Effector CD8-positive, alpha-beta T cell (primary cell): Measurements from ENCODE around the gene ATM.
"Not testable (repeated sequence)": the region's sequence is repeated elsewhere in the genome, so short reads cannot be mapped to it uniquely, and the experiment has no call there.

Experiments
- DNase-seq: peaks from one replicate; lab custom pipeline; 2025; lab: John Stamatoyannopoulos, UW

The ATM gene

DNA sequence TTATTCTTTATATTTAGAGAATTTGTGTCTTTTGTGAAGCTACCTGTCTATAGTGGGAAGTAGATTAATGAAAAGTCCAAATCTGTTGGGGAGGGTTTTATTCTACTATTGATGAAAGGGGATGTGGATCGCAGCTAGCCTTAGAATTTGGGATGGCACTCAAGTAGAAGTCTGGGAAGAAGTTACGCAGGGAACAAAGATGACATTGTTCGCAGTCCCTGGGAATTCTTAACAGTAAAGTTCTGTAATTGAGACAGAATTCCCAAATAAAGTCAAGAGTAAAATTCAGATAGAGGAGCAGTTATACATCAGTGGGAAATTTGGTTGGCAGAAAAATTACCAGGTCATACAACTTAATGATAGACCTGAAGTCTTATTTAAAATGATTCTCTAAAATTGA is 64.1 kb downstream of the ATM start:
- no peak for DNase-seq

DNA sequence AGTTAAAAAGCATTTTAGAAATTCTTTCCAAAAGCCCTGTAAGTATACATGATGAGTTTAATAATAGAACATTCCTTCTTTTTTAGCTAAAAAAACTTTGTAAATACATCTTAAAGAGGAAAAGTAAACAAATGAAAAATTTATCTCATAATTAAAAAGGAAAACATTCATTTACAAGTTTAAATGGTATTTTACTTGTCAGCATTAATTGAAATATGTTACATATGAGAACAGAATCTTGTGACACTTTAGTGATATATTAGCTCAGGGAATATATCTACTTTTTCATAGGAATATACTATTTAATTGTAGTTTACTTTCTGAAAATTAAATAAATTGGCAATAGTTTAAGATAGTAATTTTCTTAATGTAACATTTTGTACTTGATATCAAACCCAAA is 66.2 kb downstream of the ATM start:
- not testable (repeated sequence) for DNase-seq

DNA sequence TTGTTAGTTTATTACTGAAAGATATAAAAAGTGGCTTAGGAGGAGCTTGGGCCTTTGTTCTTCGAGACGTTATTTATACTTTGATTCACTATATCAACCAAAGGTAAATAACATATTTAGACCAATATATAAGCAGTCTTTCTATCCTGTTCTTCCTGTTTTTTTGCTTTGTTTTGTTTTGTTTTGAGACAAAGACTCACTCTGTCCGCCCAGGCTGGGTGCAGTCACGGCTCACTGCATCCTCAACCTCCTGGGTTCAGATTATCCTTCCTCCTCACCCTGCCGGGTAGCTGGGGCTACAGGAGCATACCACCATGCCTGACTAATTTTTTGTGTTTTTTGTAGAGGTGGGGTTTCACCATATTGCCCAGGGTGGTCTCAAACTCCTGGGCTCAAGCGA is 66.8 kb downstream of the ATM start:
- DNase-seq = no peak

DNA sequence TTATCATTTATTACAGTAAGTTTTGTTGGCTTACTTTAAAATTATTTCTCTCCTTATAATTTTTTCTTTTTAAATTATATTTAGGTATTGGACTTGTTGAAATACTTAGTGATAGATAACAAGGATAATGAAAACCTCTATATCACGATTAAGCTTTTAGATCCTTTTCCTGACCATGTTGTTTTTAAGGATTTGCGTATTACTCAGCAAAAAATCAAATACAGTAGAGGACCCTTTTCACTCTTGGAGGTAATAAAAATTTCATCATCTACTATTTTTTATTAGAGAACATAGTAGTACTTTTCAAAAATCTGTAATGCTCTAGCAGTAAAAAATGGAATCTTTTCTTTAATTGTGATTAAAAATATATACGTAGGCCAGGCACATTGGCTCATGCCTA is 70.4 kb downstream of the ATM start:
- no peak for DNase-seq

DNA sequence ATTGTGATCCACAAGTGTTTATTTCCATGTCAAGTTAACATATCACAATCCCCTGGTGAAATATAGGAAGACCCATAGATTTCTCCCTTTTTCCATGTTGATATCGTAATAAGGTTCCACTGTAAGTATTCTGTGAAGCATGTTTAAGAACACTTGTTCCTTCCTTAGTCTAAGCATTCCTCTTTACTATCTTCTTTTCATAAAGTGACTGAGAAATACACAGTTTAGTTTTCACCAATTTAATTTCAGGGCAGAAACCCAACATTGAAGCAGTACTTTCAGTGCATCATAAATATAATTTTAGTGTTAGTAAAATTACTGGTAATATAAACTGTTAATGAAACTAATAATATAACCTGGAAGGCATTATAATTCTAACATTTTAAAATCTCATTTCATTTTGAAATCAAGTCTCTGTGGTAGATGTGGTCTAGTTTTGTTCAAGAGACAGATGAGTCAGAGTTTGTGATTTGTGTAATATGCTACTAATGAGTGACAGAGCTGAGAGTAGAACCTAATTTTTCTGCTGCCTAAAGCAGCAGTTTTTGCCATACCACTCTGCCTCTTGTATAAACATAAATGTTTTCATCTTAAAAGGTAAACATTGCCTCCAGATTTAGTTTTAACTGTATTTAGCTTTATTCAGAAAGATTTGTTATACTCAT is 79.4 kb downstream of the ATM start:
- DNase-seq = no peak

DNA sequence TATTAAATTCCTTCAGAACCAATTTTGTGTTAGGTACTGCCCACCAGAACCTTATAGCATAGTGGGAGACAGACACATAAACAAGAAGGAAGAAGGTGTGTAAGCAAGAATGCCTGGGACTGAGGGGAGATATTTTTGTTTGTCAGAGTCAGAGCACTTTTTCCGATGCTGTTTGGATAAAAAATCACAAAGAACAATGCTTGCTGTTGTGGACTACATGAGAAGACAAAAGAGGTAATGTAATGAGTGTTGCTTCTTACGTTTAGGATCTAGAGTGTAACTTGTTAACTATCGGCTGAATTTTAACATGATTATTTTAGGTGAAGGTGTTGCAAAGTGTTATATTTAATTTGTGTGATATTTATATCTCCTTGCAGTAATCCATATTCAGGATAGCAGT is 84.9 kb downstream of the ATM start:
- DNase-seq = no peak

DNA sequence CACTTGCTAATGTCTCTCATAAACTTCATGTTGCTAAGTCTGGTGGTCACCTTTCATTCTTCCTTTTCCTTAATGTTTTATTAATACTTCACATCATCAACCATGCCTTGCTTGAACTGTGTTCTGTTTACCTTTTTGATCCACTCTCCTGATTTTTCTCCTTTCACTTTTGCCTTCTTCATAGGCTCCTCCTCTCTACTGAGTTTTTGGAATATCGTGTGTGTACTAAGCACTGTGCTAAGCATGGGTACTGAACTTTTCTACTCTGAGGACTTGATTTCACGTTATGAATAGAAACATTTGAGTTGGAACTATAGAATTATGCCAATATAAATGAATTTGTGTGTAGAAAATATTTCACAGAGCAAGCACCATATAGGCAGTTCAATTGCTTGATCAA is 90.6 kb downstream of the ATM start:
- DNase-seq = no peak

DNA sequence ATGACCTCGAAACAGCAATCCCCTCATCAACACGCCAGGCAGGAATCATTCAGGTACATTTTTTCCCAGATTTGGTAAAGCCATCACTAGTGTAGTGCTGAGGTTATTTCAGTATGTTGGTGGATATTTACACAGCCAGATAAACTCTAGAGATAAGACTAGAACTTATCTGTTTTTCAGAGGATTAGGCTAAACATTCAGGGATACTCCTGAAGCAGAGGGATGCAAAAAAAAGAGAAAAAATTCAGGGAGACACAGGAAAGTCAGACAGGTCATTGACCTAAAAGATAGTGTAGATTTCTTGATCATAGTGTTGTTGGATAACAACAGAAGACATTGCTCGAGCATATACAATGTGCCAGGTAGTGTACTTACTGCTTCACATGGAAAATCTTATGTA is 93.2 kb downstream of the ATM start:
- DNase-seq = no peak

DNA sequence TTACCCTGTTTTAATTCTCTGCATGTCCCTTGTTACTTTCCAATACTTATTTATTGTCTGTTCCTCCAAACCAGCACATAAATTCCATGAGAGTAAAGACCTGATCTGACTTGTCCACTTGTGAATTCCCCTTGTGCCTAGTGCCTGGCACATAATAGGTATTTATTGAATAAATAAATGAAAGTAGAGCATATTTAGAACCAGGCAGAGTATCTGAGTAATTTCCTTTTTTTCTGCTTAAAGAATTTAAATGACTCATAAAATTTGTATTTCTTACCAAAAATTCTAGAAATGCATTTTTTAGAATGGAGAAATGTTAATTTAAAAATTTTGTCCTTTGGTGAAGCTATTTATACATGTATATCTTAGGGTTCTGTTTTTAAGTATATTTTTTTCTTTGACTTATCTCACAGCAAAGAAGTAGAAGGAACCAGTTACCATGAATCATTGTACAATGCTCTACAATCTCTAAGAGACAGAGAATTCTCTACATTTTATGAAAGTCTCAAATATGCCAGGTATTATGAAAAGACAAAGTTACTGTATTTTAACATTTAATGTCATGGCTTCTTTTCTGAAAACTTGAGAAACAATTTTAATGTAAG is 96.8 kb downstream of the ATM start:
- no peak for DNase-seq

DNA sequence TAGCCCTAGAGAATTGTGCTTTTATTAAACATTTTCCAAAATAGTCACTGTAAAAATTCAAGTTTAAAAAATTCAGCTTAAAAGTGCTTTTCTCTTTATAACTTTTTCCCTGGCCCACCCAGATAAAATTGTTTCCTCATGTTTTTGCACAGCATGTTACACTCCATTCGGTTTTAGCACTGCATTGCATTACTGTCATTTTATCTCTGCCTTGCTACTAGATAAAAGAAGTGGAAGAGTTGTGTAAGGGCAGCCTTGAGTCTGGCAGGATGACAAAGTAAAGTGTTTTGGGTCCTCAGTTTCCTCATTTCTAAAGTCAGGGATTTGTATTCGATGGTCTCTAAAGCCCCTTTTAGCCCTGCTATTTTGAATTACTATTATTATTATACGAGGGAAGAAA is 99.8 kb downstream of the ATM start:
- no peak for DNase-seq

DNA sequence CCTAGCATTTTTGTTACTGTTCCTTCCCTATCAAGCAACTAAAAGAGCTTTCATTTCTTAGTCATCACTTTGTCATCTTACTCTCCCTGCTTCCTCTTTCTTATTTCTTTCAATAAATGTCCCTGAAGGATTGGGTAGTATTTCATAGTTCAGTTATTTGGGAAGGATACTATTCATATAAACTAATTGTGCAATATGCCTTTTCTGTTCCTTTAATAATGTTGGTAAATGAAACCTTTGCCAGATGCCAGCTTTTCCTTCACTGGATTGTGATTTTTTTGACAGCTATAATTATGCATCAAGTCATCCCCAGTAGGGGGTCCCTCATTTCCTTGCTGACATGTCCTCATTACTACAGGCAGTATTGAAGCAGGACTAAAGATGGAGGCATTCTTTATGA is 101.7 kb downstream of the ATM start:
- no peak for DNase-seq

DNA sequence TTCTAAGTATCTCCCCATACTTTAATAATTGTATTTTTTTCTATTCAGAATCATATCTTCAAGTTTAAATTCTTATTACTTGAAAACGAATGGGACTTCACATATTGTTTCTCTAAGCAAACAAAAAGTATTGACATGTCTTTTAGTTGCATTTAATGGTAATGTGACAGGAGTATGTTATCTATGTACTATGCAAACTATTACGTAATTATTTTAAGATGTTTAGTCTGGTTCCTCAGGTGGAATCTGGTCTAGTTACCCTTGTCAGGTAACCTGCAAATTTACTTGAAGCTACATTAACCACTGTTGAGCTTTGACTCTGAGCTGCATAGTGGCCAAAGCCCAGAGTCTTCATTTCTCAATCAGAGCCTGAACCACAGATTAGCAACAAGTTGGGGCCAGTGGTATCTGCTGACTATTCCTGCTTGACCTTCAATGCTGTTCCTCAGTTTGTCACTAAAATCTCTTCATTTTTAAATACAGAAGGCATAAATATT is 110.6 kb downstream of the ATM start:
- DNase-seq = no peak

DNA sequence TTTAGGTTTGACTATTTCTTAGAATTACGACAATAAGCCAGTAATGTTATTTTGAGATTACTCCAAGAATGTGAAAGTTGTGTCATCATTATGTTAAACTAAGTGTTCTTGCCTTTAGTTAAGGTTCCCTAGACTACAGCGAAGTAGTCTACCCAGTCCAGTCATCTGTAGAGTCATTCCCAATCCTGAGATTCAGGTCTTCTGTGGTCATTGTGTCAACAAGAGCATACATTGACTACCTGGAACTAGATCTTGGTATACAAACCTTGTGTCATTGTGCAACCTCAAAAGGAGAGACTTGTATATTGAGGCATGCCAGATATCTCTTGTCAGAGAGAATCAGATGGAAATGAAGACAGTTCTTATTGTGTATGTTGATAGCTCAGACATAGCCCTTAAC is 115.9 kb downstream of the ATM start:
- DNase-seq = no peak

DNA sequence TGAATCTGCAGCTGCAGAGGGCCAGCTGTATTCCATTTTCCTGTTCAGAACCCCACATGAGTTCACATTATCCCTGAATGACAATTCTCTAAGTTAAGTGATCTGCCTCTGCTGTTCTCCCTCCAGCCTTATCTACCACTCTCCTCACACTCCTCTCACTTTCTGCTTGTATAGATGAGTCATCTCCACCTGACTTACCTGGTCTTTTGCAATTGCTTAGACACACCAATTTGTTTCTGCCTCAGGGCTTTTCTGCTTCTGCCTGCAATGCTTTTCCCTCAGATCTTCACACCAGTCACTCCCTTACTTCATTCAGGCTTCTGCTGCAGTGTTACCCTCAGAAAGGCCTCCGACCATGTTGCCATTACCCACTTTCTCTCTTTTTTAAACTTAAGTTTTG is 118.1 kb downstream of the ATM start:
- DNase-seq = no peak

DNA sequence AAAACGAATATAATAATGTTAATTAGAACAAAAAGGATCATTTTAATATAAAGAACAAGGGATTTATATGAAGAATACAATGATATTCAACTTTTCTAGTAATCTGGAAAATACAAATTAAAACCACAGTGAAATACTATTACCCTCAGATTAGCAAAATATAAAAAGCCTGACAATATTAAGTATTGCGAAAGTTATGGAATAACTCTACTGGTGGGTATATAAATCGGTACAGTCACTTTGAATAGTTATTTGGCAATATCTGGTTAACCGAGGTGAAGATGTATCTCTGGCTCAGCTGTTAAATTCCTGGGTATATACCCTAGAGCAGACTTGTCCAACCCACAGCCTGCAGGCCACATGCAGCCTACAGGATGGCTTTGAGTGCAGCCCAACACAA is 118.8 kb downstream of the ATM start:
- no peak for DNase-seq

DNA sequence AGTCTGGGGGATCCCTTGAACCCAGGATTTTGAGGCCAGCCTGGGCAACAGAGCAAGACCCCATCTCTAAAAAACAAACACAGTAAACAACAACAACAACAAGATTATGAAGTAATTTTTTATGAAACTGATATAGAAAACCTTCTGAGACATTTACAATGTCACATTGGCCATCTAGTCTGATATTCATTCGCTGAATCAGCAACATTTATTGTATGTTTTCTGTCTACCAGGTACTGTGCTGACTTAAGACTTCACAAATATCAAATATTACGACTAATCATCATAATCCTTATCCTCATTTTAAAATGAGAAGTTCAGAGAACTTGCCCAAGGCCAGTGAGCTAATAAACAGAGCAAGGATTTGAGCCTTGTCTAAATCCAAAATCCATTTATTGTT is 120.8 kb downstream of the ATM start:
- DNase-seq = no peak

DNA sequence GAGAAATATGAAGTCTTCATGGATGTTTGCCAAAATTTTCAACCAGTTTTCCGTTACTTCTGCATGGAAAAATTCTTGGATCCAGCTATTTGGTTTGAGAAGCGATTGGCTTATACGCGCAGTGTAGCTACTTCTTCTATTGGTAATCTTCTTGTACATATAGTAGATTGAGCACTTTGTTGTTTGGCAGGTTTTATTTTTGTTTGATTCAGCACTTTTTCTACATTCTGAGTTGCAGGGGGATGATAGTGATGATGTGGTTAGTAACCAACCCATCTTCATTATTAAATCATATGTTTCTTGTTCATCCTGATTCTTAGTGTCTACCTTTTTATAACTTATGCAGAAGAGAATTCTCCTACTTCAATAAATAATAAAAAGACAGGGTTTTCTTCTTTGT is 122.9 kb downstream of the ATM start:
- DNase-seq = no peak

DNA sequence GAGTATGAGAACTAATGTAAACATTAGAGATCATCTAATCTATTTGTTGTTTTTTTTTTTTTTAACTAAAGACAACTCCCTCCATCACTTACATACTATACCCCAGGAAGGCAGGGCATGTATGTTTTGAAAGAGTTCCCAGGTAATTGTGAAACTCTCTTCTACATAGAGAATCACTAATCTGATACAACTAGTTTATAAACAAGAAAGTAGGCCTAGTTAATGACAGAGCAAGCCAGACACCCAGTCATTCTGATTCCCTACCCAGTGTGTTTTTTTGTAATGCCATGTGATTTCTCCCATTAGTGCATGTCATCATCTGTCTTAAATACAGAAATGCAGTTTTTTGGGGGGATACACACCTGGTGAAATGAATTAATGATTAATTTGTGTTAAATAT is 123.6 kb downstream of the ATM start:
- no peak for DNase-seq

DNA sequence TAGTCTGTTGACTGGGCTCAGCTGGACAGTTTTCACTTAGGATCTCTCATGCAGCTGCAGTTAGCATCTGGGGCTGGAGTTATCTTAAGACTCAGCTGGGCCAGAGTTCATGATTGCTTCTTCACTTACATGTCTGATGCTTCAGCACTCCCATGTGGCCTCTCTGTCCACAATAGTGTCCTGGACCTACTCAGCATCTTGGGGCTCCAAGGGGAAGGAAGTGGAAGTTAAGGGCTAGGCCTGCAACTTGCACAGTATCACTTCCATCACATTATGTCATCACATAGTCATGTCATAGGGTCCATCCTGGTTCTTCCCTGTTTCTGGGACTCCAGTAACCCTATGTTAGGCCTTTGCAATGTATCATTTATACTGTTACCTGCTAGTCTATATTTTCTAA is 128.6 kb downstream of the ATM start:
- DNase-seq = no peak

DNA sequence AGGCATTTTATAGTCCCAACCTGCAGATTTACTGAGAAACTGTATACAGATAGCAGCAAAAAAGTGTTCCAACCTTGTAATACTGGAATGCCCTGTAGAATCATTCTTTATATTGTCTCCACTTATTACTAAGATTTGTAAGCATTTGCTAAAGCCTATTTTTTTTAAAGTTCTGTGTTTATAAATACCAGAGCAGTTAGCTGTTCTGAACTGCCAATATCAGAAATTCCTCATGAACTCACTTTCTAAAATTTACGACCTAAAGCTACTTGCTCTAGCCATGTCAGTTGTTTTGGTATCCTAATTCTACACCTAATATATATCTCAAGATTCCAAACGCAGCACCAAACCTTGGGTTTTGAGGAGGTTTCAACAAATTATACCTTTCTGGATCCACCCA is 141.3 kb downstream of the ATM start:
- no peak for DNase-seq

DNA sequence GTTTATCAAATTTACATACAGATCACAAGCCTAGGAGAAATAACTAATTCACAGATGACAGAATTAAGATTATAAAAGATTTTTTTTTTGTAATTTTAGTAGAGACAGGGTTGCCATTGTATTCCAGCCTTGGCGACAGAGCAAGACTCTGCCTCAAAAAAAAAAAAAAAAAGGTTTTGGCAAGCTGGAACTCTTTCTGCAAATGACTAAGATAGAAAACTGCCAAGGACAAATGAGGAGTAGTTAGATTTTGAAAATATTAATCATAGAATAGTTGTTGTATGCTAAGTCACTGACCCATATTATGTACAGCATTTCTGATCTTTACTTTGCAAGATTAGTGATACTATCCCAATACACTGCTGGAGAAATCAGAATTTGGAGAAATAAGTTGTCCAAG is 145.3 kb downstream of the ATM start:
- no peak for DNase-seq

DNA sequence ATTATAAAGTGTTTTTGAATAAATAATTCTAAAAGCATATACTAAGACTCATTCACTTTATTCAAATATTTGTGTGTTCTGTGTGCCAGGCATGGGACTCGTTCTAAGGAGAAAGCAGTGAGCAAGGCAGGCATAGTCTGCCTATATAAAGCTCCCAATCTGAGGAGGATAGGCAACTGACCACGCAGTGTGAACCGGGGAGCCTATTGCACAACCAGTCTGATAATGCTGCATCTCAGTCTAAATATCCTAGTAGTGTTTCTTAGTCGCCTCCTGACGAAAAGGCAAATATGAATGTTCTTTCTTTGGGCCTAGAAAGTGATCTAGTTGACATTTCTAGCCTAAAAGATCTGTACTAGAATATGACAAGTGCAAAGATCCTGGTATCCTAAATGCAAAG is 146.2 kb downstream of the ATM start:
- DNase-seq = no peak

DNA sequence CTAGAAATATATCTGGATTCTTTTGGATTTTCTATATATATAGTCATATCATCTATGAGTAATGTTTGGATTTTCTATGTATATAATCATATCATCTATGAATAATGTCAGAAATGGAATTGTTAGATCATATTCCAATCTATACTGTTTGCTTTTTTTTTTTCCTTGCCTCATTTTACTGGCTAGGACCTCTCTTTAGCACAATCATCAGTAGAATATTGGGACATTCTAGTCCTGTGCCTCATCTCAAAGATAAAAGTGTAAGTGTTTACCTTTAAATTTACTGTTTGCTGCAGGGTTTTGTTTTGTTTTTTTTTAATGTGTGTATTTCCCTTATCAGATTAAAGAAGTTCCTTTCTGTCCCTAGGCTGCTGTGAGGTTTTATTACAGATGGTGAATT is 147.4 kb downstream of the ATM start:
- DNase-seq = no peak

DNA sequence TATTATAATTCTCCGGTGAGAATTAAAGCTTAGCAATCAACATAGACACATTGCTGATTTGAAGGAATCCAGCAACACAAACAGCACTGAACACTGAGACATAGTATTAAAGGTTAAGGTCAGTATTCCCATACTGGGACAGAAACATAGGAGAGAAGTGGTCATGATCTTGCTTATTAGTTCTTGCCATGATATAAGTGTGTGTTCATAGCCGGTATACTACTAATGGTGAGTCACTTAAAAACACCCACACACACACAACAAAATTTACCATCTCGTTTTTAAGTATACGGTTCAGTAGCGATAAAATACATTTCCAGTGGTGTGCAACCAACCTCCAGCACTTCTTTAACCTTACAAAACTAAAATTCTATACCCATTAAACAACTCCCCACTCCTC is 148.1 kb downstream of the ATM start:
- no peak for DNase-seq
